ENCODE results near the gene TMEM200C. TPM values are rescaled to one million over a fixed set of nuclear protein-coding genes. Genes with fewer than 3 reads are reported as not detected.
"Not testable (repeated sequence)": the region's sequence is repeated elsewhere in the genome, so short reads cannot be mapped to it uniquely, and the experiment has no call there.

The TMEM200C gene
- total RNA-seq, 1 donor, result 0.36 TPM

GRCh38 chr18:5865521-5865920 is 29.8 kb downstream of the TMEM200C start:
- H3K4me3 ChIP-seq (ENCODE audit: low read depth, low read length), result no peak overlapping the region
- TF ChIP-seq, protein P1, sequence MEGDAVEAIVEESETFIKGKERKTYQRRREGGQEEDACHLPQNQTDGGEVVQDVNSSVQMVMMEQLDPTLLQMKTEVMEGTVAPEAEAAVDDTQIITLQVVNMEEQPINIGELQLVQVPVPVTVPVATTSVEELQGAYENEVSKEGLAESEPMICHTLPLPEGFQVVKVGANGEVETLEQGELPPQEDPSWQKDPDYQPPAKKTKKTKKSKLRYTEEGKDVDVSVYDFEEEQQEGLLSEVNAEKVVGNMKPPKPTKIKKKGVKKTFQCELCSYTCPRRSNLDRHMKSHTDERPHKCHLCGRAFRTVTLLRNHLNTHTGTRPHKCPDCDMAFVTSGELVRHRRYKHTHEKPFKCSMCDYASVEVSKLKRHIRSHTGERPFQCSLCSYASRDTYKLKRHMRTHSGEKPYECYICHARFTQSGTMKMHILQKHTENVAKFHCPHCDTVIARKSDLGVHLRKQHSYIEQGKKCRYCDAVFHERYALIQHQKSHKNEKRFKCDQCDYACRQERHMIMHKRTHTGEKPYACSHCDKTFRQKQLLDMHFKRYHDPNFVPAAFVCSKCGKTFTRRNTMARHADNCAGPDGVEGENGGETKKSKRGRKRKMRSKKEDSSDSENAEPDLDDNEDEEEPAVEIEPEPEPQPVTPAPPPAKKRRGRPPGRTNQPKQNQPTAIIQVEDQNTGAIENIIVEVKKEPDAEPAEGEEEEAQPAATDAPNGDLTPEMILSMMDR (IDR thresholded peaks at IDR 0.05; ENCODE audit: insufficient read depth, low read length), result no peak
- no peak for DNase-seq (ENCODE audit: low read depth)

DNA sequence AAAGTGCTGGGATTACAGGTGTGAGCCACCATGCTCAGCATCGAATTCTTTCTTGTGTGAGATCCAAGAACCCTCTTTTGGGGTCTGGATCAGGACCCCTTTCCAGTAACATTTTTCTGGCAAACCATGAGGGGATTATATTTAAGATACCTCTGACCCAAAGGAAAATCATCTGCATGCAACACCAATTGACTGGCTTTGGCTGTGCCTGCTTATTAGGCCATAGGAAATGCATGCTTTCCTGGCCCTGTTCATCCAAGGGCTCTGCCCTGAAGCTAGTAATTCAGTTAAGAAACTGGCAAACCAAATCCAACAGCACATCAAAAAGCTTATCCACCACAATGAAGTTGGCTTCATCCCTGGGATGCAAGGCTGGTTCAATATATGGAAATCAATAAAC is 33.2 kb downstream of the TMEM200C start:
- H3K4me3 ChIP-seq (ENCODE audit: low read depth, low read length); DNase-seq (ENCODE audit: low read depth): not testable (repeated sequence)

DNA sequence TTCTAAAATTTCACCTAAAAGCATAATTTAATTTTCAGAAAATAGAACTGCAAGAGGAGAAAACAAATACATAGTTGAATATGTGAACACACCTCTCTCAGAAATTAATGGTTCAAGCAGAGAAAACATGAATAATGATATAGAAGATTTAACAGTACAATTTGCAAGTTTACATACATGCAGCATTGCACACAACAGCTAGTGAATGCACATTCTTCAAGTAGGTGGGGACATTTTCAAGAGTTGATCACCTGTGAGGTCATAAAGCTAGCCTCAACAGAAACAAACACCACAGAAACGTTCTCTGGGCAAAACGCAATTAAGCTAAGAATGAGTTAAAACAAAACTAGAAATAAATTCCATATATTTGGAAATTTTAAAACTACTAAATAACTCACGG is 38.1 kb downstream of the TMEM200C start:
- no peak overlapping the region for H3K4me3 ChIP-seq (ENCODE audit: low read depth, low read length)
- TF ChIP-seq, protein P1 (IDR thresholded peaks at IDR 0.05; ENCODE audit: insufficient read depth, low read length), result no peak
- DNase-seq (ENCODE audit: low read depth), result no peak

- TF ChIP-seq, protein P1 (IDR thresholded peaks at IDR 0.05; ENCODE audit: insufficient read depth, low read length), result no peak
These were observed 42.1 kb downstream of the TMEM200C start for GRCh38 chr18:5853253-5853652.

GRCh38 chr18:5851998-5852397 is 43.3 kb downstream of the TMEM200C start:
- TF ChIP-seq, protein P1 (IDR thresholded peaks at IDR 0.05; ENCODE audit: insufficient read depth, low read length), result no peak
- no peak for DNase-seq (ENCODE audit: low read depth)
- H3K4me3 ChIP-seq (ENCODE audit: low read depth, low read length), result no peak overlapping the region

More at GRCh38 chr18:5853253-5853652, 42.1 kb downstream of the TMEM200C start:
- H3K4me3 ChIP-seq (ENCODE audit: low read depth, low read length), result no peak overlapping the region
- no peak for DNase-seq (ENCODE audit: low read depth)

GRCh38 chr18:5842653-5843052 is 52.7 kb downstream of the TMEM200C start:
- no peak overlapping the region for H3K4me3 ChIP-seq (ENCODE audit: low read depth, low read length)
- no peak for DNase-seq (ENCODE audit: low read depth)
- TF ChIP-seq, protein P1 (IDR thresholded peaks at IDR 0.05; ENCODE audit: insufficient read depth, low read length), result no peak

DNA sequence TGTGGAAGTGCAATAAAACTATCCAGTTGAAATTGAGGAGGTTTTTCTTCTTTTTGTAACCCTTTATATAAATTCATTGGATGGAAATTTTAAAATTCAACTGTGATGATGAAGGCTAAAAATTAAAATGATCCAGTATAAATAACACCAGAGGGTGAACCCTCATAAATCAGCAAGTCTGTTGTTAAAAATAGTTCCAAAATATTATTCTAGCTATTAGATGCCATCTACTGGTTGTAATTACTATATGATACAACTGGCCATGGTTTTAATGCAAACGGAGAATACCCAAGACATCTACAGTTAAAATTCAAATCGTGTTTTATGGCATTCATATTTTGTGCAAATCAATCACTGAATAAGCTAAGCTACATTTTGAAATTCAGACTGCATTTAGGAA is 53.8 kb downstream of the TMEM200C start:
- DNase-seq (ENCODE audit: low read depth), result no peak
- no peak overlapping the region for H3K4me3 ChIP-seq (ENCODE audit: low read depth, low read length)
- TF ChIP-seq, protein P1 (IDR thresholded peaks at IDR 0.05; ENCODE audit: insufficient read depth, low read length), result no peak

Data from fibroblast of the aortic adventitia (primary cell).